ENCODE data around the gene TRA2B.

Gene TRA2B

GRCh38 chr3:185982632-185983031 lies 44.8 kb upstream of the TRA2B start:
- no peak overlapping the region for H3K4me3 ChIP-seq (IDR thresholded peaks at IDR 0.05; ENCODE audit: insufficient read depth, low read depth, low read length)
- H3K27me3 ChIP-seq (ENCODE audit: insufficient read depth, low read depth), result no peaks in the 10 kb centered on the region
- peaks cover 6% of the 10 kb centered on the region for H3K4me1 ChIP-seq (ENCODE audit: low read depth, poor library complexity, severe bottlenecking)
- H3K4me2 ChIP-seq, result no peak overlapping the region
- no peak overlapping the region for H2AFZ ChIP-seq (ENCODE audit: low read depth)
- H3K9ac ChIP-seq, result no peak overlapping the region
- no peaks in the 10 kb centered on the region for H4K20me1 ChIP-seq (ENCODE audit: insufficient read depth)
- TF ChIP-seq CTCF (conservative IDR thresholded peaks at IDR 0.05; ENCODE audit: low read depth, low read length), result no peak
- H3K79me2 ChIP-seq (ENCODE audit: insufficient read depth, low read depth), result no peaks in the 10 kb centered on the region
- no peak overlapping the region for H3K27ac ChIP-seq
- H3K36me3 ChIP-seq (ENCODE audit: insufficient read depth), result no peaks in the 10 kb centered on the region

GRCh38 chr3:185981621-185982020 lies 43.8 kb upstream of the TRA2B start:
- no peaks in the 10 kb centered on the region for H3K27me3 ChIP-seq (ENCODE audit: insufficient read depth, low read depth)
- no peak overlapping the region for H3K4me3 ChIP-seq (IDR thresholded peaks at IDR 0.05; ENCODE audit: insufficient read depth, low read depth, low read length)
- peaks cover 6% of the 10 kb centered on the region for H3K4me1 ChIP-seq (ENCODE audit: low read depth, poor library complexity, severe bottlenecking)
- no peak for TF ChIP-seq CTCF (conservative IDR thresholded peaks at IDR 0.05; ENCODE audit: low read depth, low read length)
- no peak overlapping the region for H2AFZ ChIP-seq (ENCODE audit: low read depth)
- no peaks in the 10 kb centered on the region for H4K20me1 ChIP-seq (ENCODE audit: insufficient read depth)
- no peaks in the 10 kb centered on the region for H3K79me2 ChIP-seq (ENCODE audit: insufficient read depth, low read depth)
- no peak overlapping the region for H3K27ac ChIP-seq
- no peak overlapping the region for H3K9ac ChIP-seq
- H3K4me2 ChIP-seq, result no peak overlapping the region
- no peaks in the 10 kb centered on the region for H3K36me3 ChIP-seq (ENCODE audit: insufficient read depth)

GRCh38 chr3:185979721-185980121 lies 41.9 kb upstream of the TRA2B start:
- no peak overlapping the region for H3K27ac ChIP-seq
- no peak overlapping the region for H3K9ac ChIP-seq
- peaks cover 6% of the 10 kb centered on the region for H3K4me1 ChIP-seq (ENCODE audit: low read depth, poor library complexity, severe bottlenecking)
- H3K4me3 ChIP-seq (IDR thresholded peaks at IDR 0.05; ENCODE audit: insufficient read depth, low read depth, low read length), result no peak overlapping the region
- H4K20me1 ChIP-seq (ENCODE audit: insufficient read depth), result no peaks in the 10 kb centered on the region
- no peak for TF ChIP-seq CTCF (conservative IDR thresholded peaks at IDR 0.05; ENCODE audit: low read depth, low read length)
- H3K36me3 ChIP-seq (ENCODE audit: insufficient read depth), result no peaks in the 10 kb centered on the region
- H3K4me2 ChIP-seq, result no peak overlapping the region
- no peak overlapping the region for H2AFZ ChIP-seq (ENCODE audit: low read depth)
- no peaks in the 10 kb centered on the region for H3K79me2 ChIP-seq (ENCODE audit: insufficient read depth, low read depth)
- H3K27me3 ChIP-seq (ENCODE audit: insufficient read depth, low read depth), result no peaks in the 10 kb centered on the region

- no peaks in the 10 kb centered on the region for H3K27me3 ChIP-seq (ENCODE audit: insufficient read depth, low read depth)
- H4K20me1 ChIP-seq (ENCODE audit: insufficient read depth), result no peaks in the 10 kb centered on the region
- H3K4me2 ChIP-seq, result no peak overlapping the region
- no peak overlapping the region for H2AFZ ChIP-seq (ENCODE audit: low read depth)
- no peak overlapping the region for H3K27ac ChIP-seq
- H3K4me1 ChIP-seq (ENCODE audit: low read depth, poor library complexity, severe bottlenecking), result peaks cover 3% of the 10 kb centered on the region
- TF ChIP-seq CTCF (conservative IDR thresholded peaks at IDR 0.05; ENCODE audit: low read depth, low read length), result no peak
- H3K36me3 ChIP-seq (ENCODE audit: insufficient read depth), result no peaks in the 10 kb centered on the region
- H3K79me2 ChIP-seq (ENCODE audit: insufficient read depth, low read depth), result no peaks in the 10 kb centered on the region
- H3K4me3 ChIP-seq (IDR thresholded peaks at IDR 0.05; ENCODE audit: insufficient read depth, low read depth, low read length), result no peak overlapping the region
- H3K9ac ChIP-seq, result no peak overlapping the region
These were observed 40.7 kb upstream of the TRA2B start for GRCh38 chr3:185978516-185978915.

- Histone ChIP-seq H3K4me3 (IDR thresholded peaks at IDR 0.05; ENCODE audit: insufficient read depth, low read depth, low read length) (no peak overlapping the region), H3K4me2 (no peak overlapping the region), H3K79me2 (ENCODE audit: insufficient read depth, low read depth) (no peaks in the 10 kb centered on the region), H3K27ac (no peak overlapping the region), H3K9ac (no peak overlapping the region), H2AFZ (ENCODE audit: low read depth) (no peak overlapping the region), H4K20me1 (ENCODE audit: insufficient read depth) (no peaks in the 10 kb centered on the region), H3K36me3 (ENCODE audit: insufficient read depth) (no peaks in the 10 kb centered on the region), H3K4me1 (ENCODE audit: low read depth, poor library complexity, severe bottlenecking) (no peaks in the 10 kb centered on the region), H3K27me3 (ENCODE audit: insufficient read depth, low read depth) (no peaks in the 10 kb centered on the region)
- TF ChIP-seq CTCF (conservative IDR thresholded peaks at IDR 0.05; ENCODE audit: low read depth, low read length), result peak; percentile 50
These were observed 39.8 kb upstream of the TRA2B start for GRCh38 chr3:185977679-185978040.
